Measurements from ENCODE around the gene ADISSP. TPM values are rescaled to one million over a fixed set of nuclear protein-coding genes. Genes with fewer than 3 reads are reported as not detected.

Gene ADISSP
- total and polyA plus RNA-seq, 9 of the 15 experiments (the other 6 are each of a cell fraction or from before 2014, with no cell fraction given): 1.4 to 70.6 (median 23.4) TPM

GRCh38 chr20:3716195-3716834, 51.2 kb downstream of the ADISSP start (continued):
- TF ChIP-seq SRSF1 (IDR thresholded peaks at IDR 0.05; ENCODE audit: low read depth, low read length) (no peak), E2F8 (IDR thresholded peaks at IDR 0.05; ENCODE audit: low read depth, partially characterized antibody) (no peak), ZBTB17 (CRISPR knock-in tag; IDR thresholded peaks at IDR 0.05) (no peak), PHTF2 (CRISPR knock-in tag; IDR thresholded peaks at IDR 0.05) (no peak), ZNF24 (IDR thresholded peaks at IDR 0.05) (peak; percentile 49; the same call in 1 of the 2 replicates), CTBP1 (IDR thresholded peaks at IDR 0.05; ENCODE audit: borderline replicate concordance) (peak; percentile 27; the same call in 1 of the 2 replicates), STAG1 (CRISPR knock-in tag; IDR thresholded peaks at IDR 0.05; ENCODE audit: borderline replicate concordance) (peak; percentile 89; the same call in 1 of the 2 replicates), ZNF197 (CRISPR knock-in tag; IDR thresholded peaks at IDR 0.05; ENCODE audit: low read depth) (no peak), SMAD1 (IDR thresholded peaks at IDR 0.05; ENCODE audit: low read depth, low read length, partially characterized antibody) (no peak), HLTF (IDR thresholded peaks at IDR 0.05) (no peak), RFX5 (IDR thresholded peaks at IDR 0.05; ENCODE audit: low read depth, low read length) (no peak), HMBOX1 (IDR thresholded peaks at IDR 0.05) (no peak), RAD21 (CRISPR knock-in tag; conservative IDR thresholded peaks at IDR 0.05 in 1 of 2, IDR thresholded peaks at IDR 0.05 in 1 of 2) (peak; percentile 78 to 85), ZNF146 (CRISPR knock-in tag; IDR thresholded peaks at IDR 0.05; ENCODE audit: unreplicated experiment) (no peak), REST (IDR thresholded peaks at IDR 0.05; ENCODE audit: borderline replicate concordance) (peak; percentile 74; the same call in 1 of the 2 replicates), REST (CRISPR knock-in tag; IDR thresholded peaks at IDR 0.05; ENCODE audit: low read depth) (no peak), ZBTB7A (IDR thresholded peaks at IDR 0.05; ENCODE audit: borderline replicate concordance, control insufficient read depth, low read depth, low read length) (peak; percentile 47; the same call in 1 of the 2 replicates)

All from K562 (cell line).